GM21423 (cell line): ENCODE results near the gene MRGPRF.

ENCODE experiments used
- ATAC-seq: cut with Tn5 transposase; IDR thresholded peaks from one replicate; pipeline ENCODE4 v1.9.1; 2021; ENCODE audit warnings: mild to moderate bottlenecking, moderate library complexity; ENCODE audit not compliant: unreplicated experiment

MRGPRF gene

DNA sequence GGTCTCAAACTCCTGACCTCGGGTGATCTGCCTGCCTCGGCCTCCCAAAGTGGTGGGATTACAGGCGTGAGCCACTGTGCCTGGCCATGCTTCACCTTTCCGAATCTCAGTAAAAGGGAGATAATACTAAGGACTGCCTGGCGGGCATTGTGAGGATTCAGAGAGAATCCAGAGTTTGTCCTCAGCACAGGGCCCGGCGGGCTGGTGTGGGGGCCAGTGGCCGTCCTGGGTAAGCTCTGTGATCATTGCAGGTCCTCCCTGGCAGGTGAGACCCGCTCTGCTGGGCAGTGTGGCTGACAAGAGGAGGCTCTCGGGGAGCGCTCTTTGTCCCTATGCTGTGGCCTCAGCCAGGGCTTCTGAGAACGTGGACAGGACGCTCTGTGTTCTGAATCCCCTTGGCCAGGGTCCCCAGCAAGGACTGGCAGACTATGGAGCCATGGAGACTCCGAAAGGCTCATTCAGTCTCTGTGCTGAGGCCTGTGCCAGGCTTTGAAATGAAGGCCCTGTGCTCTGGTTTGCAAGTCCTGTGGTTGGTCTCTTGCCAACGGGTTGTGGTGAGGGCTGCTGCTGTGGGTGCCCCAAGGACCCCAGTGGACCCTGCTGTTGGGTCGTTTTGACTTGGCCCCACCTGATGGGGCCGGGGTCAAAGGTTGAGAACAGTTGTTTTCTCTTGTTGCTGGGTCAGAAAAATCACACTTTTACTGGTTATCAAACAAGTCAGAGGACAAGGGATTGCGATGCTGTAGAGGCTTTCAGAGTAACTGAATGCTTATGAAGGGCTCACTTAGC lies 37.7 kb upstream of the MRGPRF start:
- ATAC-seq: no peak

DNA sequence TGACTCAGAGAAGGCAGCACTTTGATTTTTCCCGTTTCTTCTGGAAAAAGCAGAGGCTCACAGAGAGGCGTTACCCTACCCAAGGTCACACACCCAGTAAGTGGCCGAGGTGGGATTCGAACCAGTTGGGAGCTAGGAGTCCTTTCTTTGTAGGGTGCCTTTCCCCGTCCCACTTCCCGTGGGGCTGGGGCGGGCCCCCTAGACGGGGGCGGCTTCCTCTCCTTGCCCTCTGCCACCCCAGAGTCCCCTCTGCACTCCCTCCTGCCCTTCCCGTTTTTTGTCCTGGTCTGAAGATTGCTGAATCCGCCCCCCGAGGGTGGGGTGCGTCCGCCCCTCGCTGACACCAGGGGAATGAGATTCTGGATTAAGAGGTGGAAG lies 36.4 kb upstream of the MRGPRF start:
- no peak for ATAC-seq

DNA sequence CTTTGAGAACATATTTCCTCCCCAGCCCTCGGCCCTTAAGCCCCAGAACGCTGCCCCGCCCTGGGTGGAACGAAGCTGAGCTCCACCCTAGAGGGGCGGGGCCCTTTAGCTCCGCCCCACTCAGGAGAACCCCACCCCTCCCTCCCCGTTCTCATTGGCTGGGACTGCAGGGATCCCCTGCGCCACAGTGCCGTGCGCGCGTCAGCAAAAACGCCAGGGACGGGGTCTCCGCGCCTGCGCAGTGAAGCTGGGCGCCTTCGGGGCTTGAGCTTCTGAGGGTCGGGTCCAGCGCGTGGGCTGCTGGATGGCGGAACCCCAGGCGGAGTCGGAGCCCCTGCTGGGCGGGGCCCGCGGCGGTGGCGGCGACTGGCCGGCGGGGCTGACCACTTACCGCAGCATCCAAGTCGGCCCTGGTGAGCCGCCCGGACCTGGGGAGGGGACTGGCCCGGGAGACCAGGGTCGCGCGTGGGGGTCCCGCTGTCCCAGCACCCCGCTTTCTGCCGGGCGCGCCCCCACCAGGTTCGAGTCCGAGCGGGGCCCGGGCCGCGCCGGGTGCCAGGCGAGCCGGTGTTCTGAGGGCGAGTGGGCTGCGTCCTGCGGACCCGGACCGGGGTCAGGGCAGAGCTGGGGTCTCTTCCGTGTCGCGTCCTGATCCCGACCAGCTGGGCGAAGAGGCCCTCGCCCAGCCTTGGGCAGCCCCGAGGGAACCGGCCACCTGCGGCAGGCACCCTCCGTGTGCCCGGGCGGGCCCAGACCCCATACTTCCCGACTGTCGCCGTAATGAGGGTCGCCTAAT lies 35.8 kb upstream of the MRGPRF start, which contains the start of gene TPCN2:
Gene TPCN2, plus strand, starts transcription at position 239 of the 796 bp plus-strand sequence. Its CDS starts 66 bp downstream, at position 305.
- peak; percentile 80 for ATAC-seq

DNA sequence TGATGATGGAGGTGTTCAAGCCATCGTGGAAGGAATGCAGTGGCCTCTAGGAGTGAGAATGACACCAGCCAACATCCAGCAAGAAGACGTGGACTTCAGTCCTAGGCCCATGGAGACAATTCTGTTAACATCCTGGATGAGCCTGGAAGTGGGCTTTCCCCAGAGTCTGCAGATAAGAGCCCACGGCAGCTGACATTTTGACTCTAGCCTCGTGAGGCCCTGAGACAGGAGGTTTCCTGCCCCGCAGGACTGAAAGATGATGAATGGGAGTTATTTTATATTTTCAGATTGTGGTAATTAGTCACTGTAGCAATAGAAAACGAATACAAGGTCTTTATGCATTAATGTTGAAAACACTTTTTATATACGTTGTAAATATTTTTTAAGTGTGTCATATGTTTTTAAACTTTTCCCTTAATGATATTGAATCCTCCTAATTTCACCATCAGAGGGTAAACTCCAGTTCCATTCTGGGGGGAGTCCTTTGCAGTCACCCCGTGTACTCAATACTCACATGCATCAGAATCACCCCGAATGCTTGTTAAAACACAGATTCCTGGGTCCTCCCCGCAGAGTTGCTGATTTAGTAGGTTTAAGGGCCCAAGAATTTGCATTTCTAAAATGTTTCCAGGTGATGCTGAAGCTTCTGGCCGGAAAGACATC lies 35.1 kb upstream of the MRGPRF start:
- ATAC-seq: no peak

DNA sequence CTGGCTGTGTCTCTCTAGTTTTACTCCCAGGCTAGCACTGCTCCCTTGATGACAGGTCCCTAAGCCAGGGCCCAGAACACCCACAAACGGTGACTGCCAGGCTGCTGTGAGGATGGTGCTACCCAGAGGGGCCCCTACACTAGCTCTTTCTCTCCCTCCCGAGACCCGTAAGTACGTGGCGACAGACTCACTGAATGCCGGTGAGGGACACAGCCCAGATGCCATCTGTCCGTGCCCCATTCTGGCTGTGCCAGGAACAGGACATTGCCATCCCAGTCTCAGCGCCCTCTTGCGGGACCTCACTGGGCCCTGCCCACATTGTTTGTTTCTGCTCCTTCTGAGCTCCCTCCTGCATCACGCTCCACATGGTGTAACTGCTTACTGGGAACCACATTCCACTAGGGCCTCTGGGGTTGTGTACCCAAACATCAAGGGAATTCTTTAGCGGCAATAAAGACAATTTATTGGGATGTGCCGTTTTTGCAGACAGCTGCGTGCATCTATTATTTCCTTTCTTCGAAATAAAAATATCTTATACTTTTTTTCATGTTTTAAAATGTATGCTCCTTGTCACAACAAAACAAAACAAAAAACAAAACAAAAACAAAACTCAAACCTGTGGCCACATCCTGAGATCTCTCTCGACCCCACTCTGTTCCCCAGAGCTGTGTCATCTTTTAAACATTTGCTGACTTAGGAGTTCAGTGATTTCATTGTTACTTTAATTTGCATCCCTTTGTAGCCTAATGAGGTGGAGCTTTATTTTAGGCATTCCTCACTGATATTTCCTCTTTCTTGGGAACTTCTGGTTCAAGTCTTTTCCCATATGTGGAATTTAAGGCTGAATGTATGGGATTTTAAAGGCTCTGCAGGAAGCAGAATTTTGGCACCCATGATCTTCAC lies 31.3 kb upstream of the MRGPRF start:
- ATAC-seq: no peak

DNA sequence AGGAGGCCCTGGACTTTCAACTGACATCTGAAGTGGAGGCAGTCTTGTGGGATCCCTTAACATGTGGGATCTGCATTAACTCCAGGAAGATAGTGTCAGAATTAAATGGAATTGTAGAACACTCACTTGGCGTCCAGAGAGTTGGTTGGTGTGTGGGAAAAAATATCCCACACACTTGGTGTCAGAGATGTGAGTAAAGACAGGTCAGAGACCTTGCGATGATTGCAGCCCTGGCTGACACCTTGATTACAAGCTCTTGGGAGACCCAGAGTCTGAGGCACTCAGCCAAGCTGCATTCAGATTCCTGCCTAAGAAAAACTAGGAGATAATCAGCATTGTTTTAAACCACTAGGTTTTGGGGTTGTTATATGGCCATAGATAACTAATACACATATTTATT lies 28.5 kb upstream of the MRGPRF start:
- no peak for ATAC-seq

DNA sequence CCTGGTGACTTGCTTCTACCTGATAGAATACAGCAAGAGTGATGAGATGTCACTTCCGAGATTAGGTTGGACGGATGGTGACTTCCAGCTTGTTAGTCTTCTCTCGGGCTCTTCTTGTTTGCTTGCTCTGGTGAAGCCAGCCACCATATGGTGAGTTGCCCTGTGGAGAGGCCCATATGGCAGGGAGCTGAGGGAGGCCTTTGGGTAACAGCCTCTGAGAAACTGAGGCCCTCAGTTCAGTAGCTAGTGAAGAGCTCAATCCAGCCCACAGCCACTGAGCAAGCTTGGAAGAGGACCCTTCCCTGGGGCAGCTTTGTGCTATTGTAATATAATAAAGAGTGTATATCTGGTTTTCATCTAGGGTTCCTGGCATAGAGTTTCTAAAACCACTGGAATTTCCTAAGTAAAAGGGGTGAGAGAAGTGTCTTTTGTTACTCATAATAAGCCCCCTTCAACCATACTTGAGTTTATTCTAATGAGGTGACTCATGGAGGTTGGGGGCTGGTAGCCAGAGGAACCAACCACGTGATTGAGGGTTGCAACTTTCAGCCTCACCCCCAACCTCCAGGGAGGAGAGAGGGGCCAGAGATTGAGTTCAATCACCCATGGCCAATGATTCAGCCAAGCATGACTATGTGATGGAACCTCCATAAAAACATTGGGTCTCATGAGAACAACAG lies 27.7 kb upstream of the MRGPRF start:
- no peak for ATAC-seq

DNA sequence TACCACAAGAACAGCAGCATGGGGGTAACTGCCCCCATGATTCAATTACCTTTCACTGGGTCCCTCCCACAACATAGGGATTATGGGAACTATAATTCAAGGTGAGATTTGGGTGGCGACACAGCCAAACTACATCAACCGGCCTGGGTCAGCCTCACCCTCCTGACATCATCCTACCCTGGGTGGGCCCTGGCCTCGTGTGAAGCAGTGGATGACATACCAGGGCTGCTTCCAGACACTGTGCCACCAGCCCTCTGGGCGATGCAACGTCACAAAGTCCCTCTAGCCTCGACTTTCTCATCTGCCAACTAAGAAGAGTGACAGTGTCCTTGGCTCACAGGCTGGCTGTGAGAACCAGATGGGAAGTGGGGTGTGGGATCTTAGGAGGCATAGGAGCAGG lies 27.0 kb upstream of the MRGPRF start:
- ATAC-seq: no peak

DNA sequence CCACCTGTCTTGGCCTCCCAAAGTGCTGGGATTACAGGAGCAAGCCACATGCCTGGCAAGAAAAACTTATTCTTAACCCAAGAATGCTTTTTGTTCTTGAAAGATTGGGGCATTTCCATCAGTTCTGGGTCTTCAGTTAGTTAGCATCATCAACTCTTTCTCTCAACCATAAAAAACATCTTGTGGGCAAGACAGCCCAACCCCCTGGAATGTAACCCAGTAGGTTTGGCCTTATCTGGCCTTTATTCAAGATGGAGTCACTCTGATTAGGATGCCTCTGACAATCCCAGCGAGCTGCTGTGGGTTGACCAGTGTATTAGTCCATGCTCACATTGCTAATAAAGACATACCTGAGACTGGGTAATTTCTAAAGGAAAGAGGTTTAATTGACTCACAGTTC lies 26.5 kb upstream of the MRGPRF start:
- no peak for ATAC-seq

DNA sequence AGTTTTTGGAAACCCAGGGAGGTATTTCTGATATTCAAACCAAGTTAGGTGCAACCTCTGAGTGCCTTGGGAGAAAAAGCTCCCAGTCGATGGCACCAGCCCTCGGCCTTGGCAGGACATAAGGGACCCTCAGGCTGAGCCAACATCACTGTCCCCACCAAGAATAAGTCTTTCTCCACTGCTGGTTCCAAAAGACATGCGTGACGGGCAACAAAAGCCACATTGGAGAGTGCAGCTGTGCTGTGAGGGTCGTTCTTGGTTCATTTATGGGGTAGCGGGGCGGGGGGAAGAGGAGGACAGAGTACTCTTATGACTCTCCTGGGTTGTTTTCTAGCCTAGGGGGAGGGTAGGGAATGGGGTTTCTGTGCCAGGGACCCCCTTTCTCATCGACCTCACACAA lies 24.5 kb upstream of the MRGPRF start:
- ATAC-seq: no peak

DNA sequence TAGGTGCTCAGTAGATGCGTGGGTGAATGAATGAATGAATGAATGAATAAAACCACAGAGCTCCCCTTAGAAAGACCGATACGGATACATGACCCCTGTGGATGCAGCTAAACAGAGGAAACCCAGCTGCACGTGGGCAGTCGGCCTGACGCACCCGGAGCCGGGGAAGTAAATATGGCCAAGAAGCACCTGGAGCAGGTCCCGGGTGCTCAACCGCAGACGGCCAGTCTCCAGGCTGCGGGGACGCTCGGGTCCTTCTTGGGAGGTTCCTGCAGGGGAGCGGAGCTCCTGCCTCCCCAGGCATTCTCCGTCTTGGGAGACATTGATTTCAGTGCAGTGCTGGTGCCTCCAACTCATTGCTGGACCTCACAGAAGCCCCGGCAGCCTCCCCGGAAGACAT lies 24.0 kb upstream of the MRGPRF start:
- no peak for ATAC-seq

DNA sequence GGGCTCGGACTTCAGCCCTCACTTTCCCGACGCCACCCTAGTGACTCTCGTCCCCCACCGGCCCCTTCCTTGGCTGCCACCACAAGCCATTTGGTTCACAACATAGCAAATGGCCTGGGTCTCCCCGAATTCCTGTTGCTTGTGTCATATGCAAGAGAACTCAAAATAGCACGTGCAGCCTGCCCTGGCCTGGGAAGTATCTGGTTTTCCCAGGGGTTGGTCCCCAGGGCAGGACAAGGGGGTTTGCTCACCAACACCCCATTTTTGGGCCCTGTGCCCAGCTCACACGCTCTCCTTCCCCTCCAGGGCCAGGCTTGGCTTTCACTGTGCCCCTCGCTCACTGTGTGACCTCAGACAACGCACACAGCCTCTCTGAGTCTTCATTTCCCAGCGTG lies 22.9 kb upstream of the MRGPRF start:
- no peak for ATAC-seq

DNA sequence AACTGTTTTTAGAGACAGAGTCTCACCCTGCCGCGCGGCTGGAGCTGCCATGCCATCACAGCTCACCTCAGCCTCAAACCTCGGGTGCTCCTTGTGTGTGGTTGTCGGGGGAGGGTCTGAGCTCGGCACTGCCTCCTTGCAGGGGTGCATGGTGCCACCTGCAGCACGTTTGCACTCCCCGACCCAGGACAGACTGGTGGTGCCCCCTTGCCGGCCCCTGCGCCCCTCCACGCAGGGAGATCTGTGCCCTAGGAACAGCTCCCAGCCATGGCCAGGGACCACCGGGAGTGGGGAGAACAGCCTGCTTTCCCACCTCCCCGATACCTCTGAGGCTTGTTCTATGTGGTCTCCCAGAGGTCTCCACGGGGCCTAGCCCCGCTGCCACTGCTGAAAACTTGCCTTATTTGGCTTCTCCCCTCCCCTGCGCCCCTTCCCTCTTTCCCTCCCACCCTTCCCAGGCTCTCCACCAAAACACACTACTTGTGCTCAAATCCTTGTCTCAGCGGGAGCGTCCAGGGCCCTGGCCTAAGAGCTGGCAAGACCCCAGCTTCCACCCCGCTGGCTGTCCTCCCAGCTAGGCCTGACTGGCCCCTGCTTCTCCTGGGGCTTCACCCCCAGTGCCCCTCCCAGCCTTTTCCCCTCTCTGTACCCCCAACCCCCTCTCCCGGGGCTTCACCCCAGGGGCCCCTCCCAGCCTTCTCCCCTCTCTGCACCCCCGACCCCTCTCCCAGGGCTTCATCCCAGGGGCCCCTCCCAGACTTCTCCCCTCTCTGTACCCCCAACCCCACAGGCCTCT lies 22.3 kb upstream of the MRGPRF start:
- no peak for ATAC-seq

DNA sequence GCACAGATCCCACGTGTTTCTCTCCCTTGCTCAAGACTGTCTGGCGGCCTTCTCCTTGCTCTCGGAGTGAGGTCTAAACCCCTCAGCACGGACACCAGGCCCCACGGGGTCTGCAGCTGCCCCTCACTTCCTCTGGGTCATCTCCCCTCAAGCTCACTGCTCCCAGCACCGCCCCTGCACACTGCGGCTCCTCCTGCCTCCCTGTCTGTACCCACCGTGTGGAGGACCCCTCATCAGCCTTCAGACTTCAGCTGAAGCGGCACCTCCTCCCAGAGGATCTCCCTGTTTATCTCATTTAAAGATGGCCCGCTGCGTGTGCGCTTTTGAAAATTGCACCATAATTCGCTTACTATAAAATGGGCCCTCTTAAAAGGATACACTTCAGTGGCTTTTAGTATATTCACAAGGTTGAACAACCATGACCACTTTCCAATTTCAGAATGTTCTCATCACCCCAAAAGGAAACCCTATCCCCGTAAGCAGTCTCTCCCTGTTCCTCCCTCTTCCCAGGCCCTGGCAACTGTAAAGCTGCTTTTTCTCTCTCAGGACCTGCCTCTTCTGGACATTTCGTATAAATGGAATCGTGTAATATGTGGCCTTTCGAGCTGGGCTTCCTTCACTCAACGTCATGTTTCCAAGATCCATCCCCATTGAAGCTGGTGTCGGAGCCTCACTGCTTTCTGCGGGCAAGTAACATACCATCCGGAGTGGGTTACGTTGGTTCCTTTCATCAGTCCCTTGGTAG lies 21.2 kb upstream of the MRGPRF start:
- no peak for ATAC-seq

DNA sequence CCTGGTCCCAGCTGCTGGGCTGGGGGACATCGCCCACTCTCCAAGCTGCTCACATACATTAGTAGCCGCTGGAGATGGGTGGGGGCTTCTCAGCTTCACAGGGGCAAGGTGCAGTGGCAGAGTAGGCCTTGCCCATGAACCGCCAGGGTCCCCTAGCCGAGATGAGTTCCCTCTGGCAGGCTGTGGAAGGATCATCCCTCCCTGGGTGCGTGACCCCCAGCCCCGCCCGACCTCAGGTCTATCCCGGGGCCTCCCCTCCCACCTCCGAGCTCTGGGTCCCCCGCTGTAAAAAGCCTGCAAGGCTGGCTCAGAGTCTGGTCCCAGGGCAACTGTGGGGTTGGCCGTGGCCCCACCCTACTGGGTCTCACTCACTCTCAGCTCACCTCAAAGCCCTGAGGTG lies 20.4 kb upstream of the MRGPRF start:
- ATAC-seq: no peak

DNA sequence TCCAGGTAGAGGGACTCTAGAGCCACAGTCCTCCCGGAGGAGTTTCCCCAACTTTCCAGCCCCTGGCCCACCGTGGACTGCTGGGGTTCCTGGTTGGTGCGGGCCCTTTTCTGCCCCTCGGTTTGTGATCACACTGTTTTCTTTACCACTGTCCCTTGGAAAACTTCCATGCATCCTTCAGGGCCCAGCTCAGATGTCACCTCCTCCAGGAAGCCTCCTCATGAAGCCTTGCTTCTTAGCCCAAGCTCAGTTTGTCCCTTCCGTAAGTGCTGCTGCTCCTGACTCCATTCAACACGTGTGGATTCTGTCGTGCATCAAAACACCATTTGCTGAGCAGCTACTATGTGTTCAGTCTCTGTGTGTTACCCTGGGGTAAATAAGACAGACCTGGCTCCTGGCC lies 19.8 kb upstream of the MRGPRF start:
- ATAC-seq: no peak

DNA sequence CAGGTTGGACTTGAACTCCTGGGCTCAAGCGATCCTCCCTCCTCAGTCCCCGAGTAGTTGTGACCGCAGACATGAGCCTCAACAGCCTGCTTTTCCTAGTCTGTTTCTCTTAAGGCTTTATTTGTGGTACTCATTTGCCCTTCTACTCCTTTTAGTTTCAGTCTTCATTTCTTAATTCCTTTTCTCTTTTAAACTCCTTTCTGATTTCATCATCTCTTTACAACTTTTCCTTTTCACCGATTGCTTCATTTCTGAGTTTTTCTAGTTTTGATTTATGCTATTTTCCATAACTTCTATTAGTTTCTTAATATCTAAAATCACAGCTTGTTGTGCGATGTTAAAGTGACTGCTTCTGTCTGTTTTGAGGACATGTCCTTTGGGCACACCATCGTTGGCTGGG lies 17.3 kb upstream of the MRGPRF start:
- ATAC-seq: no peak

DNA sequence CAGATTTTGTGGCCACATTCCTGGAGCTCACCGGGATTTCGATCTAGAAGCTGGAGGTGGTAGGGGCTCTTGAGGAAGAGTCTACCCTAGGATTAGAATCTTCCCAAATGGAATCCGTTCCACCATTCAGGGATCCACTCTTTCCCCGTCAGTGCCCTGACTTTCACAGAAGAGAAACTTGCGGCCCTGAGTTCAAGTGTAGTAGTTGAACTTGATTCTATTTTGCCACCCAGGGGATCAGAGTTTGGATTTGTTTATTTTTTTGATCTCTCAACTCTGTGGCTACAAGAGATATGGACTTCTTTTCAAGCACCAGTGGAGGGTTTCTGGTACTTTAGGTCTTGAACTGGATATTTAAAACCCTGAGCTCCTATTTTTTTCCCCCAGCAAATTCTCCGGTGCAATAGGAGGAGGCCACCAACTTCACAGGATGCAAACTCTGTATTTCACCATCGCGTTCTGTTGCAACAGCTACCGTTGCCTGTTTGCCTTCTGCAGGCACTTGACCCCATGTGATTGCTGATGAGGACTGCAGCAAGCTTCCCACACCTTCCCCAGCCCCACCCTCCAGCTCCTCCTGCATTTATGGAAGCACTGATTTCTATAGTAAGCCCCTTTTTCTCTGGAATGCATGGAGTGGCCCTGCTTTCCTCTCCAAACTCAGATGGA lies 14.8 kb upstream of the MRGPRF start:
- ATAC-seq: no peak
